Endothelial cell (in vitro differentiated cells): ENCODE measurements around the gene BOD1L1. TPM values are rescaled to one million over a fixed set of nuclear protein-coding genes. Genes with fewer than 3 reads are reported as not detected.

Source experiments
- DNase-seq: peaks from one replicate; pipeline ENCODE4 v3.0.0; 2021; ENCODE audit warnings: low spot score
- H3K27ac Mint-ChIP-seq: one replicate; pipeline ENCODE4 v1.8.0; 2021; ENCODE audit warnings: mixed read lengths, inconsistent platforms; ENCODE audit not compliant: unreplicated experiment
- H3K27me3 Mint-ChIP-seq: one replicate; pipeline ENCODE4 v1.8.0; 2021; ENCODE audit warnings: mild to moderate bottlenecking, moderate library complexity, mixed read lengths, inconsistent platforms; ENCODE audit not compliant: unreplicated experiment
- H3K36me3 Mint-ChIP-seq: one replicate; pipeline ENCODE4 v1.8.0; 2021; ENCODE audit warnings: mild to moderate bottlenecking, low read depth, mixed read lengths, inconsistent platforms; ENCODE audit not compliant: unreplicated experiment
- H3K4me1 Mint-ChIP-seq: one replicate; pipeline ENCODE4 v1.8.0; 2021; ENCODE audit warnings: mild to moderate bottlenecking, mixed read lengths, inconsistent platforms; ENCODE audit not compliant: unreplicated experiment
- H3K4me3 Mint-ChIP-seq: one replicate; pipeline ENCODE4 v1.8.0; 2021; ENCODE audit warnings: mild to moderate bottlenecking, mixed read lengths, inconsistent platforms; ENCODE audit not compliant: unreplicated experiment
- H3K9me3 Mint-ChIP-seq: one replicate; pipeline ENCODE4 v1.8.0; 2021; ENCODE audit warnings: mixed read lengths, inconsistent platforms; ENCODE audit not compliant: unreplicated experiment
- CTCF ChIP-seq: fragments of 200-600 bp; sonication (generic); IDR thresholded peaks from one replicate; pipeline ENCODE4 v1.5.0; 2021; ENCODE audit warnings: antibody characterized with exemption; ENCODE audit not compliant: unreplicated experiment
- total RNA-seq: library from RNA; stranded (reverse); fragmentation: NEBNext Ultra II Directional; extraction: Animal tissue kit (Norgen Biotek cat#: 25700); gene quantifications from one replicate; pipeline ENCODE4 v1.2.1, GENCODE V29; 2021; ENCODE audit not compliant: unreplicated experiment

Gene BOD1L1
- total RNA-seq, 1 donor from 2014 or later, result 49.7 TPM

- Mint-ChIP-seq H3K9me3 (no peaks in the 10 kb centered on the region), H3K27ac (peak overlapping the region; percentile 74), H3K27me3 (peaks cover 14% of the 10 kb centered on the region), H3K4me1 (peaks cover 23% of the 10 kb centered on the region), H3K36me3 (no peaks in the 10 kb centered on the region), H3K4me3 (peak overlapping the region; percentile 90)
- DNase-seq, result peak; percentile 66
- TF ChIP-seq CTCF, result no peak
Observed at GRCh38 chr4:13546941-13547484, 80.5 kb downstream of the BOD1L1 start.

GRCh38 chr4:13546142-13546940 lies 81.2 kb downstream of the BOD1L1 start:
- Mint-ChIP-seq H3K9me3 (no peaks in the 10 kb centered on the region), H3K4me1 (peaks cover 23% of the 10 kb centered on the region), H3K36me3 (no peaks in the 10 kb centered on the region), H3K4me3 (peak overlapping the region; percentile 90), H3K27ac (peak overlapping the region; percentile 74), H3K27me3 (peaks cover 14% of the 10 kb centered on the region)
- DNase-seq, result no peak
- TF ChIP-seq CTCF, result no peak

GRCh38 chr4:13545394-13545808 lies 82.1 kb downstream of the BOD1L1 start:
- Mint-ChIP-seq H3K4me3 (peak overlapping the region; percentile 91), H3K4me1 (peaks cover 23% of the 10 kb centered on the region), H3K27ac (peak overlapping the region; percentile 76), H3K9me3 (no peaks in the 10 kb centered on the region), H3K36me3 (peaks cover 3% of the 10 kb centered on the region), H3K27me3 (peaks cover 17% of the 10 kb centered on the region)
- TF ChIP-seq CTCF, result no peak
- DNase-seq, result no peak

GRCh38 chr4:13544606-13545393 lies 82.7 kb downstream of the BOD1L1 start:
- Mint-ChIP-seq H3K27me3 (peaks cover 17% of the 10 kb centered on the region), H3K36me3 (peaks cover 3% of the 10 kb centered on the region), H3K4me3 (peak overlapping the region; percentile 91), H3K9me3 (no peaks in the 10 kb centered on the region), H3K27ac (peak overlapping the region; percentile 76), H3K4me1 (peaks cover 23% of the 10 kb centered on the region)
- DNase-seq, result peak; percentile 89
- no peak for TF ChIP-seq CTCF
